ENCODE results near the gene RALGAPA2. TPM values are rescaled to one million over a fixed set of nuclear protein-coding genes. Genes with fewer than 3 reads are reported as not detected.

Gene RALGAPA2
- total and polyA plus RNA-seq, 2 donors (not counting 1 experiment from before 2014, with no cell fraction given) = 1.2 to 7.6 TPM

DNA sequence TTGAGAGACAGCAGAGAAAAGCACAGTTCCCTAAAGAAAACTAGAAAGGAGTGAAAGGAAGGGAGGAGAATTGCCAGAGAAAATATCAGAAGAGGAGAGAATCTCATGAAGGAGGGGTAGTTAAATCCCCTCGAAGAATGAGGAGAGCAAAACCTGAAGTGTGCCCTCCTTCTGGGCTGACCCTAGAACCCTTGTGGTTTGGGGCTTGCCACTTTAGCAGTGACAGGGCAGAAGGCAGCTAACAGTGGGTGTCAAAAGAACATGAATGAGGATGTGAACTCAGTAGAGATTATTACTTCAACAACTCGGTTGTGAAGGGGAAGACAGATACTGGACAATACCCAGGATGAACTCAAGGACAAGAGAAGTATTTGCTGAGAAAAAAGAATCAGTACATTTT, 73.6 kb downstream of the RALGAPA2 start:
- no peak for DNase-seq (ENCODE audit: low read depth in 2 of 2)
- no peak overlapping the region for H3K9ac ChIP-seq (ENCODE audit: insufficient read depth, low read length)
- no peaks in the 10 kb centered on the region for H3K36me3 ChIP-seq (ENCODE audit: control insufficient read depth, insufficient read depth, low read length)
- no peaks in the 10 kb centered on the region for H3K27me3 ChIP-seq (ENCODE audit: control insufficient read depth, insufficient read depth, low read length)
- TF ChIP-seq, protein P1, sequence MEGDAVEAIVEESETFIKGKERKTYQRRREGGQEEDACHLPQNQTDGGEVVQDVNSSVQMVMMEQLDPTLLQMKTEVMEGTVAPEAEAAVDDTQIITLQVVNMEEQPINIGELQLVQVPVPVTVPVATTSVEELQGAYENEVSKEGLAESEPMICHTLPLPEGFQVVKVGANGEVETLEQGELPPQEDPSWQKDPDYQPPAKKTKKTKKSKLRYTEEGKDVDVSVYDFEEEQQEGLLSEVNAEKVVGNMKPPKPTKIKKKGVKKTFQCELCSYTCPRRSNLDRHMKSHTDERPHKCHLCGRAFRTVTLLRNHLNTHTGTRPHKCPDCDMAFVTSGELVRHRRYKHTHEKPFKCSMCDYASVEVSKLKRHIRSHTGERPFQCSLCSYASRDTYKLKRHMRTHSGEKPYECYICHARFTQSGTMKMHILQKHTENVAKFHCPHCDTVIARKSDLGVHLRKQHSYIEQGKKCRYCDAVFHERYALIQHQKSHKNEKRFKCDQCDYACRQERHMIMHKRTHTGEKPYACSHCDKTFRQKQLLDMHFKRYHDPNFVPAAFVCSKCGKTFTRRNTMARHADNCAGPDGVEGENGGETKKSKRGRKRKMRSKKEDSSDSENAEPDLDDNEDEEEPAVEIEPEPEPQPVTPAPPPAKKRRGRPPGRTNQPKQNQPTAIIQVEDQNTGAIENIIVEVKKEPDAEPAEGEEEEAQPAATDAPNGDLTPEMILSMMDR (conservative IDR thresholded peaks at IDR 0.05 in 1 of 2, IDR thresholded peaks at IDR 0.05 in 1 of 2; ENCODE audit: low read depth in 1 of 2, low read length in 2 of 2) = no peak
- no peak for TF ChIP-seq EZH2 (IDR thresholded peaks at IDR 0.05; ENCODE audit: low read length, missing control alignments)
- no peaks in the 10 kb centered on the region for H4K20me1 ChIP-seq (ENCODE audit: control insufficient read depth, extremely low read depth, insufficient read depth, low read length)
- no peak overlapping the region for H2AFZ ChIP-seq (ENCODE audit: low read length)
- no peak overlapping the region for H3K4me2 ChIP-seq (ENCODE audit: extremely low read depth, insufficient read depth, low read length)
- H3K79me2 ChIP-seq (ENCODE audit: control insufficient read depth, insufficient read depth, low read length) = no peaks in the 10 kb centered on the region
- no peaks in the 10 kb centered on the region for H3K9me3 ChIP-seq (ENCODE audit: control insufficient read depth, insufficient read depth, low read depth, low read length)
- no peak overlapping the region for H3K27ac ChIP-seq (ENCODE audit: insufficient read depth, low read length)
- H3K4me1 ChIP-seq (ENCODE audit: control insufficient read depth, extremely low read depth, insufficient read depth, low read length) = no peaks in the 10 kb centered on the region
- H3K4me3 ChIP-seq (replicated peaks in 1 of 4; ENCODE audit: control extremely low read depth in 1 of 4, insufficient read depth in 1 of 4, low read depth in 3 of 4, low read length in 4 of 4) = no peak overlapping the region

GRCh38 chr20:20637998-20638725, 74.3 kb downstream of the RALGAPA2 start:
- H3K9ac ChIP-seq (ENCODE audit: insufficient read depth, low read length) = no peak overlapping the region
- no peaks in the 10 kb centered on the region for H3K36me3 ChIP-seq (ENCODE audit: control insufficient read depth, insufficient read depth, low read length)
- H3K4me3 ChIP-seq (replicated peaks in 1 of 4; ENCODE audit: control extremely low read depth in 1 of 4, insufficient read depth in 1 of 4, low read depth in 3 of 4, low read length in 4 of 4) = no peak overlapping the region

DNA sequence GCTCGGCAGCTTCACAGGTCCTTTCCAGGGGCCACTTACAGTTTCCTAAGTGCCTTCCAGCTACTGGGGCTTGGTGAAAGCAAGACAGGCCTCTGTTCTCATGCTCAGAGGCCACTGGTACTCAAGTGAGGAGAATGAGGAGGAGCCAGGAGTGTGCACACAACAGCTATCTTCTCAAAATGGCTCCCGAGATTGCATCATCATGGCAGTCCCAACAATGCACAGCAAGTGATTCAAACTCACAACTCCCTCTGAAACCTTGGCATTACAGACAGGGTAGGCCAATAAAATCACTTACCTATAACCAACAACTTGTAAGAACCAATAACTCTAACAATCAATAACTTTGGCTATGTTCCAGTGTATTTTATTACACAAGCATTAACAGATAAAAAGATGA, 77.4 kb downstream of the RALGAPA2 start:
- no peaks in the 10 kb centered on the region for H3K4me1 ChIP-seq (ENCODE audit: control insufficient read depth, extremely low read depth, insufficient read depth, low read length)
- no peak overlapping the region for H3K4me3 ChIP-seq (replicated peaks in 1 of 4; ENCODE audit: control extremely low read depth in 1 of 4, insufficient read depth in 1 of 4, low read depth in 3 of 4, low read length in 4 of 4)
- H3K79me2 ChIP-seq (ENCODE audit: control insufficient read depth, insufficient read depth, low read length) = no peaks in the 10 kb centered on the region
- H3K4me2 ChIP-seq (ENCODE audit: extremely low read depth, insufficient read depth, low read length) = no peak overlapping the region
- no peak overlapping the region for H3K9ac ChIP-seq (ENCODE audit: insufficient read depth, low read length)
- no peaks in the 10 kb centered on the region for H3K27me3 ChIP-seq (ENCODE audit: control insufficient read depth, insufficient read depth, low read length)
- TF ChIP-seq, protein P1 (conservative IDR thresholded peaks at IDR 0.05 in 1 of 2, IDR thresholded peaks at IDR 0.05 in 1 of 2; ENCODE audit: low read depth in 1 of 2, low read length in 2 of 2) = no peak
- TF ChIP-seq EZH2 (IDR thresholded peaks at IDR 0.05; ENCODE audit: low read length, missing control alignments) = no peak
- no peaks in the 10 kb centered on the region for H3K9me3 ChIP-seq (ENCODE audit: control insufficient read depth, insufficient read depth, low read depth, low read length)
- no peak for DNase-seq (ENCODE audit: low read depth in 2 of 2)
- no peaks in the 10 kb centered on the region for H4K20me1 ChIP-seq (ENCODE audit: control insufficient read depth, extremely low read depth, insufficient read depth, low read length)
- H3K27ac ChIP-seq (ENCODE audit: insufficient read depth, low read length) = no peak overlapping the region
- no peak overlapping the region for H2AFZ ChIP-seq (ENCODE audit: low read length)
- H3K36me3 ChIP-seq (ENCODE audit: control insufficient read depth, insufficient read depth, low read length) = no peaks in the 10 kb centered on the region

More at GRCh38 chr20:20637998-20638725, 74.3 kb downstream of the RALGAPA2 start:
- Histone ChIP-seq H4K20me1 (ENCODE audit: control insufficient read depth, extremely low read depth, insufficient read depth, low read length) (no peaks in the 10 kb centered on the region), H3K4me1 (ENCODE audit: control insufficient read depth, extremely low read depth, insufficient read depth, low read length) (no peaks in the 10 kb centered on the region), H3K4me2 (ENCODE audit: extremely low read depth, insufficient read depth, low read length) (no peak overlapping the region), H3K27me3 (ENCODE audit: control insufficient read depth, insufficient read depth, low read length) (no peaks in the 10 kb centered on the region), H3K27ac (ENCODE audit: insufficient read depth, low read length) (no peak overlapping the region), H3K9me3 (ENCODE audit: control insufficient read depth, insufficient read depth, low read depth, low read length) (no peaks in the 10 kb centered on the region), H2AFZ (ENCODE audit: low read length) (no peak overlapping the region), H3K79me2 (ENCODE audit: control insufficient read depth, insufficient read depth, low read length) (no peaks in the 10 kb centered on the region)
- no peak for DNase-seq (ENCODE audit: low read depth in 2 of 2)
- TF ChIP-seq, protein P1 (conservative IDR thresholded peaks at IDR 0.05 in 1 of 2, IDR thresholded peaks at IDR 0.05 in 1 of 2; ENCODE audit: low read depth in 1 of 2, low read length in 2 of 2) = no peak
- no peak for TF ChIP-seq EZH2 (IDR thresholded peaks at IDR 0.05; ENCODE audit: low read length, missing control alignments)
